ENCODE results near the gene CDC23.
A peak's percentile ranks its signal among the peaks of the same experiment; 100 is the strongest.

The CDC23 gene

DNA sequence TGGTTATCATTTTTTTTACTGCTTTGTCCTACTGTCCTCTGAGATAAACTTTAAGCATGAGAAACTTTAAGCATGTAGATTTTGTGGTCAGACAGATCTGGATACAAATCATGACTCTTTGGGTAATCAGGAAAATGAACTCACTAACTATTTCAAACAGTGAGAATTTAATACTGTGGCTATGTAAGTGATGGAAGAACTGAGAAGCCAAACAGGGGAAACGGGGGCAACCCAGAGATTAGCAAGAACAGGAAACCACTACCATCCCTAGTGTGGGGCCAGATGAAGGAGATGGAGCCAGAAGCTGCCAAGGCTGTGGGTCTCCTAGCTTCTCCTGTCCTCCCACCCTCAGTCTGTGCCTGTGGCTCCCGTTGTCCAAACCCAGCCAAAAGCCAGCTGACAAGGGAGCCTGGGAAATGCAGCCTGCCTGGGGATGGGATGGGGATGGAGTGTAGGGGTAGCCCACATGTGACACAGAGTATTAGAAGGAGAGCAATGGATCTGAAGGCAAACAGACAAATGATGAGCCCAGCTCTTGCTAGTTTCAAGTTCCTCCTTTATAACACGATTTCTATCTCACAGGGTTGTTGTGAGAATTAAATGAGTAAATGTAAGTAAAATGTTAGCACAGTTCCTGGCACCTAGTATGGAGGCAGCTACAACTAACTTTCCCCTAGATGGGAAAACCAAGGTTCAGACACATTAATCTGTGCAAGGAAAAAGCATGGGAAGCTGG lies 27.7 kb upstream of the CDC23 start:
- ChIA-PET CTCF (interaction anchor here (1.4 kb wide), 2 partner anchors 13 to 111 kb away, joined by 3 to 4 read pairs; partner anchors contain the start of gene KDM3B), POLR2A (interaction anchor here (0.6 to 1.6 kb wide), 4 partner anchors 11 to 97 kb away, joined by 3 to 4 read pairs (median 3); partner anchors contain the start of gene FAM53C)
- Histone ChIP-seq H3K36me3 (ENCODE audit: control insufficient read depth in 2 of 2, insufficient read depth in 1 of 2, low read length in 2 of 2) (no peaks in the 10 kb centered on the region), H3K27ac (ENCODE audit: extremely low read depth, low read depth, low read length) (no peak overlapping the region), H3K4me1 (ENCODE audit: control insufficient read depth, insufficient read depth, low read length) (peaks cover 6% of the 10 kb centered on the region; the same call in 1 of the 2 replicates), H3K4me3 (ENCODE audit: low read depth, low read length) (no peak overlapping the region), H3K9me3 (ENCODE audit: control insufficient read depth, insufficient read depth, low read depth, low read length) (no peaks in the 10 kb centered on the region)
- TF ChIP-seq ZBTB7A (tag by site-specific recombination; IDR thresholded peaks at IDR 0.05; ENCODE audit: low read depth): no peak
- TF ChIP-seq ZNF664 (tag by site-specific recombination; IDR thresholded peaks at IDR 0.05): peak; percentile 31; the same call in 1 of the 2 replicates

DNA sequence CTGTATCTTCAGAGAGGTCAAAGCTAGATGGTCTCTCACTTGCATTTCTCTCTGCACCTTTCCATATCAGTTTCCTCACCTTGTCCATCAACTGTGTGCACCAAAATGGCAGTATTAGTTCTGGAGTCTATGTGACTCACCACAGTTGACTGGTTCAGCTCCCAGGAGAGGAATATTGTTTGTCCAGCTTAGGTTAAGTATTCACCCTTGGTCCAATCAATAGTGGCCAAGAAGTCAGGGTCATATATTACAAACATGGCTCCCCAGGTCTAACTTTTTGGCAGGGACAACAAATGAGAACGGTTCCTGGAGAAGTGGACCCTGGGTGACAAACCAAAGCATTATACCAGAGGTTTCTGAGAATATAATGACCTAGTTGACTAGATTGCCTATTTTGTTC lies 24.9 kb upstream of the CDC23 start:
- H3K4me1 ChIP-seq (ENCODE audit: control insufficient read depth, insufficient read depth, low read length): peaks cover 6% of the 10 kb centered on the region; the same call in 1 of the 2 replicates
- no peak overlapping the region for H3K4me3 ChIP-seq (ENCODE audit: low read depth, low read length)
- H3K9me3 ChIP-seq (ENCODE audit: control insufficient read depth, insufficient read depth, low read depth, low read length): no peaks in the 10 kb centered on the region
- TF ChIP-seq ZNF610 (tag by site-specific recombination; IDR thresholded peaks at IDR 0.05; ENCODE audit: borderline replicate concordance): no peak
- no peak for TF ChIP-seq ZNF530 (tag by site-specific recombination; IDR thresholded peaks at IDR 0.05; ENCODE audit: low read depth)
- TF ChIP-seq, protein P1, sequence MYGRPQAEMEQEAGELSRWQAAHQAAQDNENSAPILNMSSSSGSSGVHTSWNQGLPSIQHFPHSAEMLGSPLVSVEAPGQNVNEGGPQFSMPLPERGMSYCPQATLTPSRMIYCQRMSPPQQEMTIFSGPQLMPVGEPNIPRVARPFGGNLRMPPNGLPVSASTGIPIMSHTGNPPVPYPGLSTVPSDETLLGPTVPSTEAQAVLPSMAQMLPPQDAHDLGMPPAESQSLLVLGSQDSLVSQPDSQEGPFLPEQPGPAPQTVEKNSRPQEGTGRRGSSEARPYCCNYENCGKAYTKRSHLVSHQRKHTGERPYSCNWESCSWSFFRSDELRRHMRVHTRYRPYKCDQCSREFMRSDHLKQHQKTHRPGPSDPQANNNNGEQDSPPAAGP (tag by site-specific recombination; IDR thresholded peaks at IDR 0.05): no peak
- TF ChIP-seq ZNF350 (tag by site-specific recombination; IDR thresholded peaks at IDR 0.05): no peak
- TF ChIP-seq, protein P2, sequence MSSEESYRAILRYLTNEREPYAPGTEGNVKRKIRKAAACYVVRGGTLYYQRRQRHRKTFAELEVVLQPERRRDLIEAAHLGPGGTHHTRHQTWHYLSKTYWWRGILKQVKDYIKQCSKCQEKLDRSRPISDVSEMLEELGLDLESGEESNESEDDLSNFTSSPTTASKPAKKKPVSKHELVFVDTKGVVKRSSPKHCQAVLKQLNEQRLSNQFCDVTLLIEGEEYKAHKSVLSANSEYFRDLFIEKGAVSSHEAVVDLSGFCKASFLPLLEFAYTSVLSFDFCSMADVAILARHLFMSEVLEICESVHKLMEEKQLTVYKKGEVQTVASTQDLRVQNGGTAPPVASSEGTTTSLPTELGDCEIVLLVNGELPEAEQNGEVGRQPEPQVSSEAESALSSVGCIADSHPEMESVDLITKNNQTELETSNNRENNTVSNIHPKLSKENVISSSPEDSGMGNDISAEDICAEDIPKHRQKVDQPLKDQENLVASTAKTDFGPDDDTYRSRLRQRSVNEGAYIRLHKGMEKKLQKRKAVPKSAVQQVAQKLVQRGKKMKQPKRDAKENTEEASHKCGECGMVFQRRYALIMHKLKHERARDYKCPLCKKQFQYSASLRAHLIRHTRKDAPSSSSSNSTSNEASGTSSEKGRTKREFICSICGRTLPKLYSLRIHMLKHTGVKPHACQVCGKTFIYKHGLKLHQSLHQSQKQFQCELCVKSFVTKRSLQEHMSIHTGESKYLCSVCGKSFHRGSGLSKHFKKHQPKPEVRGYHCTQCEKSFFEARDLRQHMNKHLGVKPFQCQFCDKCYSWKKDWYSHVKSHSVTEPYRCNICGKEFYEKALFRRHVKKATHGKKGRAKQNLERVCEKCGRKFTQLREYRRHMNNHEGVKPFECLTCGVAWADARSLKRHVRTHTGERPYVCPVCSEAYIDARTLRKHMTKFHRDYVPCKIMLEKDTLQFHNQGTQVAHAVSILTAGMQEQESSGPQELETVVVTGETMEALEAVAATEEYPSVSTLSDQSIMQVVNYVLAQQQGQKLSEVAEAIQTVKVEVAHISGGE (tag by site-specific recombination; conservative IDR thresholded peaks at IDR 0.05; ENCODE audit: low read depth): no peak
- TF ChIP-seq ZNF10 (tag by site-specific recombination; IDR thresholded peaks at IDR 0.05): no peak
- TF ChIP-seq ZFP69B (tag by site-specific recombination; IDR thresholded peaks at IDR 0.05): no peak
- no peak for TF ChIP-seq ZNF561 (tag by site-specific recombination; IDR thresholded peaks at IDR 0.05; ENCODE audit: borderline replicate concordance)
- TF ChIP-seq, protein P3, sequence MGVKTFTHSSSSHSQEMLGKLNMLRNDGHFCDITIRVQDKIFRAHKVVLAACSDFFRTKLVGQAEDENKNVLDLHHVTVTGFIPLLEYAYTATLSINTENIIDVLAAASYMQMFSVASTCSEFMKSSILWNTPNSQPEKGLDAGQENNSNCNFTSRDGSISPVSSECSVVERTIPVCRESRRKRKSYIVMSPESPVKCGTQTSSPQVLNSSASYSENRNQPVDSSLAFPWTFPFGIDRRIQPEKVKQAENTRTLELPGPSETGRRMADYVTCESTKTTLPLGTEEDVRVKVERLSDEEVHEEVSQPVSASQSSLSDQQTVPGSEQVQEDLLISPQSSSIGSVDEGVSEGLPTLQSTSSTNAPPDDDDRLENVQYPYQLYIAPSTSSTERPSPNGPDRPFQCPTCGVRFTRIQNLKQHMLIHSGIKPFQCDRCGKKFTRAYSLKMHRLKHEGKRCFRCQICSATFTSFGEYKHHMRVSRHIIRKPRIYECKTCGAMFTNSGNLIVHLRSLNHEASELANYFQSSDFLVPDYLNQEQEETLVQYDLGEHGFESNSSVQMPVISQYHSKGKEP (tag by site-specific recombination; IDR thresholded peaks at IDR 0.05): no peak
- TF ChIP-seq ZNF354C (tag by site-specific recombination; IDR thresholded peaks at IDR 0.05; ENCODE audit: borderline replicate concordance, low read depth): no peak
- TF ChIP-seq ZNF157 (tag by site-specific recombination; IDR thresholded peaks at IDR 0.05): no peak
- TF ChIP-seq HOXD13 (CRISPR knock-in tag; IDR thresholded peaks at IDR 0.05; ENCODE audit: borderline replicate concordance): no peak
- TF ChIP-seq, protein P4, sequence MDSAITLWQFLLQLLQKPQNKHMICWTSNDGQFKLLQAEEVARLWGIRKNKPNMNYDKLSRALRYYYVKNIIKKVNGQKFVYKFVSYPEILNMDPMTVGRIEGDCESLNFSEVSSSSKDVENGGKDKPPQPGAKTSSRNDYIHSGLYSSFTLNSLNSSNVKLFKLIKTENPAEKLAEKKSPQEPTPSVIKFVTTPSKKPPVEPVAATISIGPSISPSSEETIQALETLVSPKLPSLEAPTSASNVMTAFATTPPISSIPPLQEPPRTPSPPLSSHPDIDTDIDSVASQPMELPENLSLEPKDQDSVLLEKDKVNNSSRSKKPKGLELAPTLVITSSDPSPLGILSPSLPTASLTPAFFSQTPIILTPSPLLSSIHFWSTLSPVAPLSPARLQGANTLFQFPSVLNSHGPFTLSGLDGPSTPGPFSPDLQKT (IDR thresholded peaks at IDR 0.05; ENCODE audit: borderline replicate concordance, low read depth, low read length): no peak
- no peak for TF ChIP-seq BCL11A (tag by site-specific recombination; IDR thresholded peaks at IDR 0.05; ENCODE audit: low read depth)
- TF ChIP-seq, protein P5, sequence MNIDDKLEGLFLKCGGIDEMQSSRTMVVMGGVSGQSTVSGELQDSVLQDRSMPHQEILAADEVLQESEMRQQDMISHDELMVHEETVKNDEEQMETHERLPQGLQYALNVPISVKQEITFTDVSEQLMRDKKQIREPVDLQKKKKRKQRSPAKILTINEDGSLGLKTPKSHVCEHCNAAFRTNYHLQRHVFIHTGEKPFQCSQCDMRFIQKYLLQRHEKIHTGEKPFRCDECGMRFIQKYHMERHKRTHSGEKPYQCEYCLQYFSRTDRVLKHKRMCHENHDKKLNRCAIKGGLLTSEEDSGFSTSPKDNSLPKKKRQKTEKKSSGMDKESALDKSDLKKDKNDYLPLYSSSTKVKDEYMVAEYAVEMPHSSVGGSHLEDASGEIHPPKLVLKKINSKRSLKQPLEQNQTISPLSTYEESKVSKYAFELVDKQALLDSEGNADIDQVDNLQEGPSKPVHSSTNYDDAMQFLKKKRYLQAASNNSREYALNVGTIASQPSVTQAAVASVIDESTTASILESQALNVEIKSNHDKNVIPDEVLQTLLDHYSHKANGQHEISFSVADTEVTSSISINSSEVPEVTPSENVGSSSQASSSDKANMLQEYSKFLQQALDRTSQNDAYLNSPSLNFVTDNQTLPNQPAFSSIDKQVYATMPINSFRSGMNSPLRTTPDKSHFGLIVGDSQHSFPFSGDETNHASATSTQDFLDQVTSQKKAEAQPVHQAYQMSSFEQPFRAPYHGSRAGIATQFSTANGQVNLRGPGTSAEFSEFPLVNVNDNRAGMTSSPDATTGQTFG (tag by site-specific recombination; IDR thresholded peaks at IDR 0.05; ENCODE audit: borderline replicate concordance): no peak
- TF ChIP-seq SALL2 (tag by site-specific recombination; IDR thresholded peaks at IDR 0.05; ENCODE audit: borderline replicate concordance): no peak
- no peak for TF ChIP-seq ZNF791 (tag by site-specific recombination; IDR thresholded peaks at IDR 0.05)
- H3K27ac ChIP-seq (ENCODE audit: extremely low read depth, low read depth, low read length): no peak overlapping the region
- H3K36me3 ChIP-seq (ENCODE audit: control insufficient read depth in 2 of 2, insufficient read depth in 1 of 2, low read length in 2 of 2): no peaks in the 10 kb centered on the region
- ChIA-PET POLR2A (no interaction called here), CTCF (interaction anchor here (0.6 kb wide), 2 partner anchors 15 to 132 kb away, joined by 3 to 4 read pairs; no protein-coding TSS in a partner anchor)

All from HEK293 (cell line).